Gastroesophageal sphincter (tissue), 4 donors: ENCODE data around the gene DCAF11. TPM values are rescaled to one million over a fixed set of nuclear protein-coding genes. Genes with fewer than 3 reads are reported as not detected.

Experiments used
- ATAC-seq: fragments of 150-250 bp; one replicate; pipeline ENCODE4 v1.9.1; 2016; ENCODE audit warnings: mild to moderate bottlenecking, moderate library complexity
- H3K27ac ChIP-seq, 4 donors: fragments of 200-600 bp; sonication (generic) in 3 of 4; 1 replicate in 3 of 4; 2 replicates in 1 of 4; pipeline ENCODE4 v1.5.1; 2016 to 2019
- H3K27me3 ChIP-seq: fragments of 200-600 bp; sonication (generic); one replicate; pipeline ENCODE4 v1.5.1; 2019
- H3K36me3 ChIP-seq, 2 donors: fragments of 200-600 bp; sonication (generic); one replicate each; pipeline ENCODE4 v1.5.1; 2019; ENCODE audit warnings: control low read depth in 1 of 2
- H3K4me1 ChIP-seq, 3 donors: fragments of 200-600 bp; sonication (generic); 1 replicate in 2 of 3; 2 replicates in 1 of 3; pipeline ENCODE4 v1.5.1; 2016 to 2019; ENCODE audit warnings: control low read depth in 2 of 3
- H3K4me3 ChIP-seq, 2 donors: fragments of 200-600 bp; sonication (generic); one replicate each; pipeline ENCODE4 v1.5.1; 2019; ENCODE audit warnings: mild to moderate bottlenecking in 1 of 2, moderate library complexity in 1 of 2
- H3K9me3 ChIP-seq, 3 donors: fragments of 200-600 bp; sonication (generic); one replicate each; pipeline ENCODE4 v1.5.1; 2017 to 2019; ENCODE audit warnings: control low read depth in 2 of 3
- EP300 ChIP-seq: sonication (generic); formaldehyde crosslinking; IDR thresholded peaks from one replicate; pipeline ENCODE4 v1.6.1; 2017; ENCODE audit warnings: antibody characterized with exemption, mild to moderate bottlenecking
- POLR2A ChIP-seq, 2 donors: fragments of 450-650 bp; IDR thresholded peaks; one replicate each; pipeline ENCODE4 v1.6.1; 2017; ENCODE audit warnings: antibody characterized with exemption in 2 of 2, mild to moderate bottlenecking in 2 of 2, moderate library complexity in 1 of 2
- POLR2AphosphoS5 ChIP-seq: sonication (generic); formaldehyde crosslinking; IDR thresholded peaks from one replicate; pipeline ENCODE4 v1.6.1; 2017; ENCODE audit warnings: antibody characterized with exemption
- WGBS, 2 donors: methylation state at CpG; one replicate each; pipeline ENCODE4 v1.1.5; 2018; ENCODE audit warnings: low coverage in 1 of 2; 5-methylcytosine and 5-hydroxymethylcytosine counted together
- total RNA-seq, 4 donors: library from RNA; depleted of rRNA; stranded (reverse); fragments of >200 nt; gene quantifications; one replicate each; pipeline ENCODE4 v1.1.0, GENCODE V29; 2016
- TF ChIP-seq, protein P1 (sequence below), 4 experiments: fragments of 200-600 bp in 2 of 4; fragments of 450-650 bp in 2 of 4; sonication (generic) in 1 of 4; IDR thresholded peaks; one replicate each; pipeline ENCODE4 v1.5.1; 2017 to 2019; ENCODE audit warnings: antibody characterized with exemption in 4 of 4, mild to moderate bottlenecking in 2 of 4, moderate library complexity in 2 of 4

The DCAF11 gene
- total RNA-seq, 4 donors from 2014 or later, result 58.0 to 81.6 (median 71.6) TPM

DNA sequence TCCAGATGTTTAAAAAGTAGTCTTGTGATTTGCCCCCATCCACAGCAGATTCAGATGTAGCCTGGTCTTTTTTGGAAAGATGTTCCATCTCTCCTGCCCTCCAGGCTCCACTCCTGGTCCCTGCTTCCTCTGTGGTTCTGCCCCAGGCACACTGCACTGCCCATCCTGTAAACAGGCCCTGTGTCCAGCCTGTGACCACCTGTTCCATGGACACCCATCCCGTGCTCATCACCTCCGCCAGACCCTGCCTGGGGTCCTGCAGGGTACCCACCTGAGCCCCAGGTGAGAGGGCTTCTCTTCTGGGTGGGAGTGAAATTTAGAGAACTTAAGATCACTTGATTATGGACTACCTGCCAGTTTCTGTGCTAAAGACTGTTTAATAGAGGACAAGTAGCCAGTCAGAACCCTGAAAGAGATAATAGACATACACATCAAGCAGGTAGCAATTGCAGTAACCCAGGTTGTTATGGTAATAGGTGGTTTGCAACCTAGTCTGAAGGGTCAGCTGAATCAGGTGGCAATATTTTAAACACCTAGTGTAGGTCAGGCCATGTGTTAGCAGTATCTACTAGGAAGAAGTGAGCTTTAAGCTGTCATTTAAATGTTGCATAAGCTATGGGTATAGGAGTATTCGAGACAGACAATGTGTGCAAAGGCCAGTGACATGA is 34.9 kb downstream of the DCAF11 start:
- peaks cover 0 to 61% of the 10 kb centered on the region in 2 donors for H3K36me3 ChIP-seq
- H3K4me3 ChIP-seq, result no peak overlapping the region
- no peak for ATAC-seq
- 100% methylated on average over 1 of the region's 3 CpGs; no CpG with 5 or more reads in 1 of the 2 donors for WGBS, 2 donors
- peaks cover 0 to 50% (median 21%) of the 10 kb centered on the region in 3 donors for H3K4me1 ChIP-seq
- no peaks in the 10 kb centered on the region for H3K9me3 ChIP-seq
- no peak overlapping the region for H3K27ac ChIP-seq
- no peaks in the 10 kb centered on the region for H3K27me3 ChIP-seq
- TF ChIP-seq POLR2AphosphoS5 (no peak), POLR2A (IDR thresholded peaks at IDR 0.05) (no peak), EP300 (no peak)
- TF ChIP-seq, protein P1, sequence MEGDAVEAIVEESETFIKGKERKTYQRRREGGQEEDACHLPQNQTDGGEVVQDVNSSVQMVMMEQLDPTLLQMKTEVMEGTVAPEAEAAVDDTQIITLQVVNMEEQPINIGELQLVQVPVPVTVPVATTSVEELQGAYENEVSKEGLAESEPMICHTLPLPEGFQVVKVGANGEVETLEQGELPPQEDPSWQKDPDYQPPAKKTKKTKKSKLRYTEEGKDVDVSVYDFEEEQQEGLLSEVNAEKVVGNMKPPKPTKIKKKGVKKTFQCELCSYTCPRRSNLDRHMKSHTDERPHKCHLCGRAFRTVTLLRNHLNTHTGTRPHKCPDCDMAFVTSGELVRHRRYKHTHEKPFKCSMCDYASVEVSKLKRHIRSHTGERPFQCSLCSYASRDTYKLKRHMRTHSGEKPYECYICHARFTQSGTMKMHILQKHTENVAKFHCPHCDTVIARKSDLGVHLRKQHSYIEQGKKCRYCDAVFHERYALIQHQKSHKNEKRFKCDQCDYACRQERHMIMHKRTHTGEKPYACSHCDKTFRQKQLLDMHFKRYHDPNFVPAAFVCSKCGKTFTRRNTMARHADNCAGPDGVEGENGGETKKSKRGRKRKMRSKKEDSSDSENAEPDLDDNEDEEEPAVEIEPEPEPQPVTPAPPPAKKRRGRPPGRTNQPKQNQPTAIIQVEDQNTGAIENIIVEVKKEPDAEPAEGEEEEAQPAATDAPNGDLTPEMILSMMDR (IDR thresholded peaks at IDR 0.05), result no peak

- Histone ChIP-seq H3K9me3 (no peaks in the 10 kb centered on the region), H3K27ac (no peak overlapping the region), H3K4me1 (peaks cover 0 to 46% (median 21%) of the 10 kb centered on the region in 3 donors), H3K27me3 (no peaks in the 10 kb centered on the region), H3K36me3 (peaks cover 0 to 67% of the 10 kb centered on the region in 2 donors), H3K4me3 (no peak overlapping the region)
- TF ChIP-seq, protein P1 (IDR thresholded peaks at IDR 0.05), result no peak
- no peak for TF ChIP-seq POLR2A (IDR thresholded peaks at IDR 0.05)
- no peak for TF ChIP-seq EP300
- TF ChIP-seq POLR2AphosphoS5, result no peak
- 81% methylated on average over 4 of the region's 9 CpGs; no CpG with 5 or more reads in 1 of the 2 donors for WGBS, 2 donors
- ATAC-seq, result no peak
These were observed 35.5 kb downstream of the DCAF11 start for GRCh38 chr14:24150061-24150460.

DNA sequence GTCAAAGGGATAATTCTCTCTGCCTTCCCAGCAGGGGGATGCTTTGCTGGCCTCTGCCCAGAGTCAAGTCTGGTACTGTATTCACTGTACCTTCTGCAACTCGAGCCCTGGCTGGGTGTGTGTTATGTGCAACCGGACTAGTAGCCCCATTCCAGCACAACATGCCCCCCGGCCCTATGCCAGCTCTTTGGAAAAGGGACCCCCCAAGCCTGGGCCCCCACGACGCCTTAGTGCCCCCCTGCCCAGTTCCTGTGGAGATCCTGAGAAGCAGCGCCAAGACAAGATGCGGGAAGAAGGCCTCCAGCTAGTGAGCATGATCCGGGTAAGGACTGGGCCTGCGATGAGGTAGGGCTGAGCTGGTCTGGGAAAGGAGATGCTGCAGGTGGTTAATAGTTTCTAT is 36.0 kb downstream of the DCAF11 start:
- Histone ChIP-seq H3K4me3 (no peak overlapping the region), H3K27ac (no peak overlapping the region), H3K36me3 (peaks cover 0 to 72% of the 10 kb centered on the region in 2 donors), H3K9me3 (no peaks in the 10 kb centered on the region), H3K27me3 (no peaks in the 10 kb centered on the region), H3K4me1 (peaks cover 0 to 40% (median 16%) of the 10 kb centered on the region in 3 donors)
- TF ChIP-seq POLR2AphosphoS5 (no peak), POLR2A (IDR thresholded peaks at IDR 0.05) (no peak), EP300 (no peak)
- TF ChIP-seq, protein P1 (IDR thresholded peaks at IDR 0.05), result no peak
- WGBS, 2 donors, result 90% methylated on average over 2 of the region's 9 CpGs; no CpG with 5 or more reads in 1 of the 2 donors
- no peak for ATAC-seq

GRCh38 chr14:24150993-24151392 is 36.4 kb downstream of the DCAF11 start:
- no peak for ATAC-seq
- H3K36me3 ChIP-seq, result peaks cover 0 to 77% of the 10 kb centered on the region in 2 donors
- H3K27me3 ChIP-seq, result no peaks in the 10 kb centered on the region
- H3K4me1 ChIP-seq, result peaks cover 0 to 36% (median 12%) of the 10 kb centered on the region in 3 donors
- no peaks in the 10 kb centered on the region for H3K9me3 ChIP-seq
- H3K4me3 ChIP-seq, result no peak overlapping the region
- WGBS, 2 donors, result 60 to 78% methylated on average over 1 to 3 of the region's 9 CpGs
- no peak overlapping the region for H3K27ac ChIP-seq
- TF ChIP-seq, protein P1 (IDR thresholded peaks at IDR 0.05), result no peak
- TF ChIP-seq POLR2A (IDR thresholded peaks at IDR 0.05) (no peak), POLR2AphosphoS5 (no peak), EP300 (no peak)
